ENCODE measurements around the gene PRDM16.

DNA sequence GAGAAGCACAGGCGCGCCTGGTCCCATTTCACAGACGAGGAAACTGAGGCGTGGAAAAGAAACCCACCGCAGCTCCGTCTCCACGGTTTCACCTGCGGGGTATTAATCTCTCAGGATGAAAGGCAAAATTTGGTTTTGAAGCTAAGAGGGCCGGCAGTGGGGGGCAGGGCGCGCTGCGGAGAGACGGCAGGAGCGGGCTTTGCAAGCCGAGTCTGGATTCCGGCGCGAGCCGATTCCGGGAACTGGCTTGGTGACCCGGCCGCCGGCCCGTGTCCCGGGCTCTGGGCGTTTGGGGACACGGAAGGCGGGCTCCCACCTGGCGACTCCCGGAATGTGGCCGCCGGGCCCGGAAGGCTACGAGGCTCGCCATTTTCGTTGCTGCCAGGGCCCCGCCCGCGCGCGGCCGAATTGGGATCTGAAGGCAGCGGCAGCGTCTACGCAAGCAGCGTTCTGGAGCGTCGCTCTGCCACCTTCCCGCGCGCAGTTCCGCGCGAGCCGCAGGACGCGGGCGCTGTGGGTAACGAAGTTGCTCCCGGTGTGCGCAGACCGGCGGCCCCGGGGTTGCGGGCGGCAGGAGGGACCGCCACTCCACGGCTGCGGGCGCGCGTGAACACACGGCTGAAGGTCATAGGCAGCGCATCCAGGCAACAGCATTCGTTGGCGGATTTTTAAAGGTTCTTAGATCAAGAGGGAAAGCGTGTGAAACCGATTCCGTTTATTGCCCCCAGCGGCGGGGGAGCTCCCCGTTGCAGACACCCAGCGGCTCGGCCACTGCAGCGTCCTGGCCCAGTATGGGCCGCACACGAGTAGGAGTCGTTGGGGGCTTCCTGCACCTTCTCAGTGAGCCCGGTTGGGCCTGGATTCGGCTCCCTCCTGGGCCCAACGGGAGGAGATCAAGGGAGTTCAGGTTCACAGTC lies 5.4 kb upstream of the PRDM16 start:
- TF ChIP-seq MAZ (IDR thresholded peaks at IDR 0.05; ENCODE audit: borderline replicate concordance, low read depth, low read length): no peak
- TF ChIP-seq RAD21 (IDR thresholded peaks at IDR 0.05; ENCODE audit: low read length): no peak
- TF ChIP-seq, protein P1, sequence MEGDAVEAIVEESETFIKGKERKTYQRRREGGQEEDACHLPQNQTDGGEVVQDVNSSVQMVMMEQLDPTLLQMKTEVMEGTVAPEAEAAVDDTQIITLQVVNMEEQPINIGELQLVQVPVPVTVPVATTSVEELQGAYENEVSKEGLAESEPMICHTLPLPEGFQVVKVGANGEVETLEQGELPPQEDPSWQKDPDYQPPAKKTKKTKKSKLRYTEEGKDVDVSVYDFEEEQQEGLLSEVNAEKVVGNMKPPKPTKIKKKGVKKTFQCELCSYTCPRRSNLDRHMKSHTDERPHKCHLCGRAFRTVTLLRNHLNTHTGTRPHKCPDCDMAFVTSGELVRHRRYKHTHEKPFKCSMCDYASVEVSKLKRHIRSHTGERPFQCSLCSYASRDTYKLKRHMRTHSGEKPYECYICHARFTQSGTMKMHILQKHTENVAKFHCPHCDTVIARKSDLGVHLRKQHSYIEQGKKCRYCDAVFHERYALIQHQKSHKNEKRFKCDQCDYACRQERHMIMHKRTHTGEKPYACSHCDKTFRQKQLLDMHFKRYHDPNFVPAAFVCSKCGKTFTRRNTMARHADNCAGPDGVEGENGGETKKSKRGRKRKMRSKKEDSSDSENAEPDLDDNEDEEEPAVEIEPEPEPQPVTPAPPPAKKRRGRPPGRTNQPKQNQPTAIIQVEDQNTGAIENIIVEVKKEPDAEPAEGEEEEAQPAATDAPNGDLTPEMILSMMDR (conservative IDR thresholded peaks at IDR 0.05; ENCODE audit: low read depth, low read length): no peak
- no peak for TF ChIP-seq MXI1 (IDR thresholded peaks at IDR 0.05; ENCODE audit: borderline replicate concordance, low read depth, low read length)
- no peak for TF ChIP-seq POLR2A (IDR thresholded peaks at IDR 0.05; ENCODE audit: low read depth, low read length)
- no peak for TF ChIP-seq BHLHE40 (IDR thresholded peaks at IDR 0.05; ENCODE audit: low read depth, low read length)
- no peak for TF ChIP-seq RFX5 (IDR thresholded peaks at IDR 0.05; ENCODE audit: low read depth, low read length)
- no peak for TF ChIP-seq CEBPB (IDR thresholded peaks at IDR 0.05; ENCODE audit: low read depth, low read length)
- TF ChIP-seq, protein P2, sequence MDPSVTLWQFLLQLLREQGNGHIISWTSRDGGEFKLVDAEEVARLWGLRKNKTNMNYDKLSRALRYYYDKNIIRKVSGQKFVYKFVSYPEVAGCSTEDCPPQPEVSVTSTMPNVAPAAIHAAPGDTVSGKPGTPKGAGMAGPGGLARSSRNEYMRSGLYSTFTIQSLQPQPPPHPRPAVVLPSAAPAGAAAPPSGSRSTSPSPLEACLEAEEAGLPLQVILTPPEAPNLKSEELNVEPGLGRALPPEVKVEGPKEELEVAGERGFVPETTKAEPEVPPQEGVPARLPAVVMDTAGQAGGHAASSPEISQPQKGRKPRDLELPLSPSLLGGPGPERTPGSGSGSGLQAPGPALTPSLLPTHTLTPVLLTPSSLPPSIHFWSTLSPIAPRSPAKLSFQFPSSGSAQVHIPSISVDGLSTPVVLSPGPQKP (IDR thresholded peaks at IDR 0.05; ENCODE audit: borderline replicate concordance, low read depth, low read length): no peak
- no peak for TF ChIP-seq SMC3 (IDR thresholded peaks at IDR 0.05; ENCODE audit: low read depth, low read length)
- TF ChIP-seq, protein P3, sequence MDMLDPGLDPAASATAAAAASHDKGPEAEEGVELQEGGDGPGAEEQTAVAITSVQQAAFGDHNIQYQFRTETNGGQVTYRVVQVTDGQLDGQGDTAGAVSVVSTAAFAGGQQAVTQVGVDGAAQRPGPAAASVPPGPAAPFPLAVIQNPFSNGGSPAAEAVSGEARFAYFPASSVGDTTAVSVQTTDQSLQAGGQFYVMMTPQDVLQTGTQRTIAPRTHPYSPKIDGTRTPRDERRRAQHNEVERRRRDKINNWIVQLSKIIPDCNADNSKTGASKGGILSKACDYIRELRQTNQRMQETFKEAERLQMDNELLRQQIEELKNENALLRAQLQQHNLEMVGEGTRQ (IDR thresholded peaks at IDR 0.05; ENCODE audit: low read depth, low read length): no peak
- TF ChIP-seq FOS (IDR thresholded peaks at IDR 0.05; ENCODE audit: low read depth, low read length): no peak
